ENCODE measurements around the gene LSM12.

Gene LSM12

GRCh38 chr17:44029736-44030135, 36.7 kb downstream of the LSM12 start:
- Histone ChIP-seq H4K20me1 (ENCODE audit: control insufficient read depth, insufficient read depth, low read depth, low read length) (0 out of 2 replicates have a peak, but pooled peaks cover 2% of the 10 kb centered on the region), H3K4me2 (ENCODE audit: low read length) (no peak overlapping the region), H3K79me2 (ENCODE audit: control insufficient read depth, low read length) (no peaks in the 10 kb centered on the region), H3F3A (ENCODE audit: control insufficient read depth, insufficient read depth) (peaks cover 6% of the 10 kb centered on the region; the same call in 1 of the 2 replicates), H3K27me3 (ENCODE audit: control insufficient read depth, low read length) (no peaks in the 10 kb centered on the region), H3K9me3 (ENCODE audit: control insufficient read depth, insufficient read depth, low read length) (no peaks in the 10 kb centered on the region), H3K4me3 (ENCODE audit: low read length) (no peak overlapping the region), H3K36me3 (ENCODE audit: control insufficient read depth, low read length) (peaks cover 38% of the 10 kb centered on the region), H3K27ac (ENCODE audit: low read depth, low read length) (no peak overlapping the region), H3K4me1 (ENCODE audit: control insufficient read depth, low read length) (peaks cover 8% of the 10 kb centered on the region), H3K9me2 (replicated peaks; ENCODE audit: control insufficient read depth, low read length) (no peaks in the 10 kb centered on the region)
- TF ChIP-seq EZH2phosphoT487 (IDR thresholded peaks at IDR 0.05; ENCODE audit: borderline replicate concordance, low read length) (no peak), CTCF (IDR thresholded peaks at IDR 0.05; ENCODE audit: low read depth, low read length, poor library complexity, severe bottlenecking) (no peak)

GRCh38 chr17:44024853-44025252, 41.6 kb downstream of the LSM12 start:
- Histone ChIP-seq H3K36me3 (ENCODE audit: control insufficient read depth, low read length) (peaks cover 7% of the 10 kb centered on the region; the same call in 1 of the 2 replicates), H3K9me2 (replicated peaks; ENCODE audit: control insufficient read depth, low read length) (no peaks in the 10 kb centered on the region), H3F3A (ENCODE audit: control insufficient read depth, insufficient read depth) (no peaks in the 10 kb centered on the region), H3K27me3 (ENCODE audit: control insufficient read depth, low read length) (no peaks in the 10 kb centered on the region), H4K20me1 (ENCODE audit: control insufficient read depth, insufficient read depth, low read depth, low read length) (no peaks in the 10 kb centered on the region), H3K27ac (ENCODE audit: low read depth, low read length) (no peak overlapping the region), H3K4me1 (ENCODE audit: control insufficient read depth, low read length) (no peaks in the 10 kb centered on the region), H3K4me3 (ENCODE audit: low read length) (no peak overlapping the region), H3K4me2 (ENCODE audit: low read length) (no peak overlapping the region), H3K79me2 (ENCODE audit: control insufficient read depth, low read length) (no peaks in the 10 kb centered on the region), H3K9me3 (ENCODE audit: control insufficient read depth, insufficient read depth, low read length) (no peaks in the 10 kb centered on the region)
- TF ChIP-seq CTCF (IDR thresholded peaks at IDR 0.05; ENCODE audit: low read depth, low read length, poor library complexity, severe bottlenecking): no peak
- no peak for TF ChIP-seq EZH2phosphoT487 (IDR thresholded peaks at IDR 0.05; ENCODE audit: borderline replicate concordance, low read length)

GRCh38 chr17:44024271-44024663, 42.2 kb downstream of the LSM12 start:
- no peak overlapping the region for H3K4me2 ChIP-seq (ENCODE audit: low read length)
- H3K4me1 ChIP-seq (ENCODE audit: control insufficient read depth, low read length): no peaks in the 10 kb centered on the region
- no peaks in the 10 kb centered on the region for H3F3A ChIP-seq (ENCODE audit: control insufficient read depth, insufficient read depth)
- no peaks in the 10 kb centered on the region for H3K79me2 ChIP-seq (ENCODE audit: control insufficient read depth, low read length)
- no peaks in the 10 kb centered on the region for H3K27me3 ChIP-seq (ENCODE audit: control insufficient read depth, low read length)
- H4K20me1 ChIP-seq (ENCODE audit: control insufficient read depth, insufficient read depth, low read depth, low read length): no peaks in the 10 kb centered on the region
- TF ChIP-seq CTCF (IDR thresholded peaks at IDR 0.05; ENCODE audit: low read depth, low read length, poor library complexity, severe bottlenecking) (no peak), EZH2phosphoT487 (IDR thresholded peaks at IDR 0.05; ENCODE audit: borderline replicate concordance, low read length) (no peak)
- H3K27ac ChIP-seq (ENCODE audit: low read depth, low read length): no peak overlapping the region
- H3K9me2 ChIP-seq (replicated peaks; ENCODE audit: control insufficient read depth, low read length): no peaks in the 10 kb centered on the region
- no peak overlapping the region for H3K4me3 ChIP-seq (ENCODE audit: low read length)
- peaks cover under 1% of the 10 kb centered on the region; the same call in 1 of the 2 replicates for H3K36me3 ChIP-seq (ENCODE audit: control insufficient read depth, low read length)
- no peaks in the 10 kb centered on the region for H3K9me3 ChIP-seq (ENCODE audit: control insufficient read depth, insufficient read depth, low read length)
